MV-4-11 (cell line): ENCODE data around the gene MYO7A.

ENCODE experiments used
- DNase-seq: peaks from one replicate; lab custom pipeline; 2025; lab: John Stamatoyannopoulos, UW

Gene MYO7A

DNA sequence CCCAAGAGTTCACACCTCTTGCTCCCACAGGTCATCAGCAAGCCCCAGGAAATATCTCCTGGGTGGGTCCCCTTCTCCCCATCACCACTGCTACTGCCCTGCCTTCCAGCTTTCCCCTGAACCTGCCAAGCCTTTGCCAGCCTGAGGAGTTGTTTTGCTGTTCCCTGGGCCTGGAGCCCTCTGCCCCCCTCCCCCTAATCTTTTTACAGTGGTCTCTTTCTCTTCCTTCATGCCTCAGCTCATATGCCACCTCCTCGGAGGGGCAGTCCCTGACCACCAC, 18.9 kb downstream of the MYO7A start:
- no peak for DNase-seq

DNA sequence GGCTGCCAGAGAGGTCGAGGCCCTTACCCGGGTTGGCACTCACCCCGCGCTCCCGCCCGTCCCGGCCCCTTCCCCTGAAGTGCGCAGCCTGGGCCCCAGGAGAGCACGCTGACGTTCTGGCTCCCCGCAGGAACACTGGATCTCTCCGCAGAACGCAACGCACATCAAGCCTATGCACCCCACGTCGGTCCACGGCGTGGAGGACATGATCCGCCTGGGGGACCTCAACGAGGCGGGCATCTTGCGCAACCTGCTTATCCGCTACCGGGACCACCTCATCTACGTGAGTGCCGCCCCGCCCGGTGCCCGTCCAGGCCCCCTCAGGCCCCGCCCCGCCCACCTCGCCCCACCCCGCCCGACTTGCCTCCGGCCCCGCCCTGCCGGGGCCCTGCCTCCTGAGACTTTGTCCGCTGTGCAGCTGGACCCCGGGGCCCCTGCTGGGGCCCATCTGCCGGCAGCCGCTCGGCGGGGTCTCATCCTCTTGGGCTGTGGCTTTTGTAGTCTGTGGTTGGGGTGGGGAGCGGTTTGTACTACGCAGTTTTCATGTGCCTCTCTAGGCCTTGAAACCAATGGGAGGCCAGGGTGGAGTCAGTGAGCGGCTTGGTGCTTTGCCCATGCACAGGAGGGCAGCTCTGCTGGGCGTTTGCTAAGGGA, 19.7 kb downstream of the MYO7A start:
- DNase-seq = peak; percentile 79

DNA sequence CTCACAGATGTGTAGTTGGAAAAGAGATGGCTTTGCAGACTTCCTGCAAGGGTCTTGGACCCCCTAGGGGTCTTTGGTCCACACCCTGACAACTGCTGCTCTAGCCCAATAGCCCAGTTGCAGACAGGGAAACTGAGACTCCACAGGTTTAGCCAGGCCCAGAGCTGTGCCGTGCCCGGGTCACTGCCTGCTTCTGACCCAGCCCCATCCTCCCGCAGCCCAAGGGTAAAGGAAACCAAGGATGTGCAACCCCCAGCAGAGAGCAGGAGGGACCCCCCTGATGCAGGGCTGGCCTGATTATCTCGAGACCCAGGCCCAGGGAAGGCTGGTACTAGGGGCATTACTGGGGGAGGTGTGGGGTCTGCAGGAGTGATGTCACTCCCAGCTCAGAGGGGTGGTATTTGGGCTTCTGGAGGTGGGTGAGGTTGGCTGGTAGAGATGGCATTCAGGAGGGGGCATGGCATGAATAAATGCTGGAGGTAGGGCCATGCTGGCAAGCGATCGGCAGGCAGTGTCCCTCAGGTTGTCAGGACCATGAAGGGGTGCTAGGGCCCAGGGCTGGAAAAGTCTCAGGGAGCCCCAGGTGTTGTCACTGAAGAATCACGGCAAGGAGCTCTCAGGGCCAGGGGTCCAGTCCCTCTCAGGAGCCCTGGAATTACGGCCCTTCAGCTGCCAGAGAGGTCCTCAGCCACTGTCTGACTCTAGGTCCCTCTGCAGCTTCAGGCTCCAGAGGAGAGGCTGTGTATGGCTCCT, 21.1 kb downstream of the MYO7A start:
- no peak for DNase-seq

DNA sequence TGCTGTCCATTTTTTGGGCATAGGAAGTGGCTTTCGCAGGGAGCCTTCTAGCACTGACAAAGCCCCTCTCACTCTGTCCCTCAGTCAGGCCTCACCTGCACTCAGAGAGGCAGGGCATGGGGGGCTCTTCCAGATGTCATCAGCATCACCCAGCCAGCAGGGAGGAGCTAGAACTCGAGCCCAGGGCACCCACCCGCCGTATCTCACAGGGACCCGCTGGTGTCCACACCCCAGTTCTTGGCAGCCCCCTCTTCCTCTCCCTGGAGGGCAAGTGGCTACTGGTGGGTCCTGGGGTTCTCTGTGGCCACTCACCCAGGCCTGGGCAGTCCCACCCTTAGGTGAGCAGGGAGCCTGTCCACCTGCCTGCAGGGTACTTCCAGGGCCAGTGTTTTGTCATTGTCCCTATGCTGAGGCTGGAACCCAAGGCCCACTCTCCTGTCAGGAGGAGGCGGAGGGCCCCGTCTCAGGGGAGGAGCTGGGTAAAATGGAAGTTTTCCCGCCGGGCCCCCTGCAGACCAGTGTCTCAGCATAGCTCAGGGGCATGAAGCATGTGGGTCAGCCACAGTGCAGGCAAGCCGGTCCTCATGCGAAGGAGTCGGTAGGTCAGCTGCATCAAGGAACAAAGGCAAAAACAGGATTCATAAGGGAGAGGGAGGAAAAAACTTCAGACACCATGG, 21.8 kb downstream of the MYO7A start:
- no peak for DNase-seq

DNA sequence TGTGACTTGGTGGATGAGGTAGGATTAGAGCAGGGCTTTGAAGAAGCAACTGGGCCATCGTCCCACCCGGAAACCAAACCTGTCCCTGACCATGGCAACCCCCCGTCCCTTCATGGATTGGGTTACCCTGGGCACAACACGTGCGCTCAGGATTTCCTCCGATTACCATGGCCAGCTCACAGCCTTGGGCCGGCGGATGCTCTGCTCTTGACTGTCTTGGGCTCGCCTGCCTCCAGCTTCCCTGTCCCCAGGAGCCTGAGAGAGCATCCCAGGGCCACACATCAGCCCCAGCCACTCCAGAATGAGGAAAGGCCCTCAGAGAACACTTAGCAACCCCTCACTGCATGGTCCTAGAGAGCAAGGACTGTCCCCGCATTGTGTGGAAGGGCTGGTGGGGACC, 22.8 kb downstream of the MYO7A start:
- no peak for DNase-seq

DNA sequence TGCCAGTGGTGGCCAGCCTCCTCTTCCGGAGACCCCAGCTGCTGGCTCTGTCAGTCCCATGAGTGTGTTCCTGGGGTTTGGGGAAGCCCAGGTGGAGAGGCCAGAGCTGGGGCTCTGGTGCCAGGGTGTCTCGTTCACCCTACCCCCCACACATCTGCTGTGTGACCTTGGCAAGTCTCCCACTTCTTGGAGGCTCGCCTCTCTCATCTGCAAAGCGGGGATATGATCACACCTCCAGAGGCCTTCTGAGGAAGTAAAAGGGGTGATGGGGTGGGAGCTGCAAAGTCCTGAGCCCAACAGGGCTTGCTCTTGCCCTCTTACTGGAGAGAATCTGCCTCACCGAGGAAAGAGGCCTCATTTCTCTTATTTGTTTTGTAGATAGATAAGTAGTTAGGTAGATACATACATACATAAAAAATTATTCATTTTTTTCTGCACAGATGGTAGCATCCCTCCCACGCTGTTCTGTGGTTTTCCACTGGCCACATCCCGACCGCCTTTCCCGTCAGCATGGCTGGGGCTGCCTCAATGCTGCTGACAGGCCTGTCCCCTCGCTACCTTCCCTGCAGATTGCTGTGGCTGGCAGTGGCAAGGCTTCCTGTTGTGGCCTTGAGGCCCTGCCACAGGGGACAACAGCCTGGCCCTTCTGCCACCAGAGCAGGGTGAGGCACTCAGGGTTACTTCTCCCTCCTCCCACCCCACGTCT, 23.9 kb downstream of the MYO7A start:
- peak; percentile 91 for DNase-seq

DNA sequence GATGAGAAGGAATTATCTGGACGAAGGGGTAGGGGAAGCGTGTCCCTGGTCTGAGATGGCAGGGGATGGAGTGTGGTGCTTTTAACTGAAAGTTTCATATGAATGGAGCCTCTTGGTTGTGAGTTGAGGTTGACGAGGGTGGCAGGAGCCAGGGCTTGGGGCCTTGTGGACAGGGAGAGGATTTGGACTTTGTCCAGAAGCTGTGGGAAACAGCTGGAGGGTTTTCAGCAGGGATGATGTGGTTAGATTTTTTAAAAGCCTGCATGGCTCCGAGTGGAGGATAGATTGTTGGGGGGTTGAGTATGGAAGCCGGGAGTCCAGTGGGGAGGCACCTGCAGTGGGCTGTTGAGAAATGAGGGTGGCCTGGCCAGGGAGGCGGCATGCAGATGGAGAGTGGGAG, 24.8 kb downstream of the MYO7A start:
- DNase-seq = peak; percentile 15

DNA sequence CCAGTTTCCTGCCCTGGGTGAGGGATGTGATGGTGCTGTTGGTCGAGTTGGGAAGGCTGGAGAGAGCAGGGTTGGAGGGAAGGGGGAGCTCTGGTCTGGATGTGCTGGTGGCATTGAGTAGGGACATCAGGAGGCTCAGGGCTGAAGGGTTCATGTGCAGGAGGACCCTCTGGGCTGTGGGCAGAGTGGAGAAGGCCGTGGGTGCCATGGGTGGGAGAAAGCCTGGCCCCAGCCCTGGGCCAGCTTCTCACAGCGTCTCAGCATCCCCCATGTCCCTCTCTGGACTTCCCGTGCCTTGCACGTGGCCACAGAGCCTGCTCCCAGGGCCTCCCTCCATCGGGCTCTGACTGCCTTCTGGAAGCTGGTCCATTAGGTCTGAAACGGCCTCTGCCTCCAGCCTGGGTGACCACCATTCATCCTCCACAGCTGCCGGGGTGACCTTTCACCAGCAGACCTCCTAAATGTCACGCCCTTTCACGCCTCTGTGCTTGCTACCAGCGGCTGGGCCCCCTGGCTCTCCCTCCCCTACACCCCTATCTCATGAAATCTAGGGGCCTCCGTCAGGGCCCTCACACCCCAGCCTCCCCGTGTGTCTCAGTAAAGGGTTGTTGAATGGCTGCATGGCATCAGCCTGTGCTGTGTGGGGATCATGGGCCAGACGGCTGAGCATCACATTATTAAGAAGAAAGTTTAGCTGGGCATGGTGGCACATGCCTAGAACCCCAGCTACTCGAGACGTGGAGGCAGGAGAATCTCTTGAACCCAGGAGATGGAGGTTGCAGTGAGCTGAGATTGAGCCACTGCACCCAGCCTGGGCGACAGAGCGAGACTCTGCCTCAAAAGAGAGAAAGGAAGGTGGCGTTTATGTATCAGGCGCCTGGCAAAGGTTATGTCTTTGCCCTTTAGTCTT, 25.5 kb downstream of the MYO7A start:
- DNase-seq = no peak

DNA sequence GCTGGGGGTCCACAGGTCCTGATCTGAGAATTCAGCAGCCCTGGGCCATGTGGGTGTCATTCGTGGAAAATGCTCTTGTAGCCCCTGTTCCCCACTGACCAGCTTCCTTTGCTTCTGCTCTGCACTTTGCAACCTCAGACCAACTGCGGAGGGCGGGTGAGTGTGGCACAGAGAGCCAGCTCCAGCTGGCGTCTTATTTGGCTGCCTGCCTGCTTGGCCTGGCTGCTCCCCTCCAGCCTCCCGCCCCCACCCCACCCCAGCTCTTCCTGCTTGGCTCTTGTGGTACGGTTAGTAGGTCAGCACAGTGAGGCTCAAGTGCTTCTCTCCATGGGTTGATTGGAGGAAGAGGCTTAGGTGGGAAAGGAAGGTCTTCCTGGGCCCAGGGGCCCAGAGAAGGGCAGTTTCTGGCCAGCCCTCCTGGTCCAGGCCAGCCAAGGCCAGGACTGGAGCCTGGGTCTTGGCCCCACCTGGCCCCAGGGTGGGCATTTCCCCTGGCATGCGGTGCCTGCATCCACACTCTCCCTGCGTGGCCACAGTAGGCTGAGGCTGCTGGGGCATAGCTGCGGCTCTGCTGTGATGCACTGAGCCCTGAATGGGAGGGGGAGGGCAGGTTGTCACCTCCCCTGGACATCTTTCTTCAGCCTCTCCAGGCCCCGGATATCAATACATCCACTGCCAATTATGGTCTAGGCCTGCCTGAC, 26.5 kb downstream of the MYO7A start:
- DNase-seq = no peak

DNA sequence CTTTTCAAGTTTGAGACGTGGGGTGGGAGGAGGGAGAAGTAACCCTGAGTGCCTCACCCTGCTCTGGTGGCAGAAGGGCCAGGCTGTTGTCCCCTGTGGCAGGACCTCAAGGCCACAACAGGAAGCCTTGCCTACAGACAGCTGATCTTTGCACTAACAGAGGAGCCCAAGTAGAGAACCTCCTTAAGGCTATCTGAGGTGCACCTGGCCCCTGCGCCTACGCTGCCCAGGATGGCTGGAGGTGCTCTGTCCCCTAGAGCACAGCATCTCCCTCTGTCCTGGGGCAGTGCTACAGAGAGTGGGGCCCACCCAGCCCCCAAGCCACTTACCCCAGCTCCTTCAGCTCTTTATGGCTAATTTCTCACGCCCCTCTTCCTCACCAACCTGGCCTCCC, 27.0 kb downstream of the MYO7A start:
- DNase-seq = peak; percentile 10

DNA sequence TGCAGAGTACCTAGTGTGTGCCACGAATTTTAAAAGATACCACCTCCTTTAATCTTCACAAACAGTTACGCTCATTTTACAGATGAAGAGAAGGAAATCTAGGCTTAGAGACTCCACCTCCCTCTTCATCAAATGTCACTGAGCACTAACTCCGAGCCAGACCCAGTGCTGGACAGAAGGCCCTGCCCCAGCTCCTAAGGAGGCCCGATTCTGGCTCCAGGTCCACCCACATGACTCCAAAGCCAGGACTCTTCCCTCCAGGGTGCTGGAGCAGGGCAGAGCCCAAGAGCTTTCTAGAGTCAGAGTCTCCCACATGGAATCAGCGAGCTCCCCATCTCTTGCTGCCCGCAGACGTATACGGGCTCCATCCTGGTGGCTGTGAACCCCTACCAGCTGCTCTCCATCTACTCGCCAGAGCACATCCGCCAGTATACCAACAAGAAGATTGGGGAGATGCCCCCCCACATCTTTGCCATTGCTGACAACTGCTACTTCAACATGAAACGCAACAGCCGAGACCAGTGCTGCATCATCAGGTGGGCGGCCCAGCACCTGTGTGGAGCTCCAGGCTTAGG, 27.6 kb downstream of the MYO7A start:
- no peak for DNase-seq

DNA sequence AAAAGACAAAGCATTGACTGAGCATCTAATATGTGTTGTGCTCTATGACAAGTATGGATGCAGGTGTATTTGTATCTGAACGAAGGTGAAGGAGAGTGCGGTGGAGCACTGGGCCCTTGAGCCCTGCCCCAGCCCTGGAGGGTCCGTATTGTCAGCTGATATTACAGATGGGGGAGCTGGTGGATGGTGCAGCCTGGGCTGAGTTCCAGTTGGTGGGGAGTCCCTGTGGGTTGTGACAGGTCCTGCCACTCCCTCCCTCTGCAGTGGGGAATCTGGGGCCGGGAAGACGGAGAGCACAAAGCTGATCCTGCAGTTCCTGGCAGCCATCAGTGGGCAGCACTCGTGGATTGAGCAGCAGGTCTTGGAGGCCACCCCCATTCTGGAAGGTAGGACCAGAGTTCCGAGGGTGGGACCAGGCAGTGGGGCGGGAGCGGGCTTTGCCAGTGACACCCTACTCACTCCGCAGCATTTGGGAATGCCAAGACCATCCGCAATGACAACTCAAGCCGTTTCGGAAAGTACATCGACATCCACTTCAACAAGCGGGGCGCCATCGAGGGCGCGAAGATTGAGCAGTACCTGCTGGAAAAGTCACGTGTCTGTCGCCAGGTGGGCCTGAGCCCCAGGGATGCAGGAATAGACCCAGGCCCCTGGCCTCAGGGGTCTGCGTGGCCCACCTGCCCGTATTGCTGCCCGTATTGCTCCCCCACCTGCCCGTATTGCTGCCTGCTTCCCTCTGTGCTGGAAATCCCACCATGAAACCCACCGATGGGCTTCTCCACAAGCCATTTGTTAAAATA, 28.6 kb downstream of the MYO7A start:
- DNase-seq = no peak

DNA sequence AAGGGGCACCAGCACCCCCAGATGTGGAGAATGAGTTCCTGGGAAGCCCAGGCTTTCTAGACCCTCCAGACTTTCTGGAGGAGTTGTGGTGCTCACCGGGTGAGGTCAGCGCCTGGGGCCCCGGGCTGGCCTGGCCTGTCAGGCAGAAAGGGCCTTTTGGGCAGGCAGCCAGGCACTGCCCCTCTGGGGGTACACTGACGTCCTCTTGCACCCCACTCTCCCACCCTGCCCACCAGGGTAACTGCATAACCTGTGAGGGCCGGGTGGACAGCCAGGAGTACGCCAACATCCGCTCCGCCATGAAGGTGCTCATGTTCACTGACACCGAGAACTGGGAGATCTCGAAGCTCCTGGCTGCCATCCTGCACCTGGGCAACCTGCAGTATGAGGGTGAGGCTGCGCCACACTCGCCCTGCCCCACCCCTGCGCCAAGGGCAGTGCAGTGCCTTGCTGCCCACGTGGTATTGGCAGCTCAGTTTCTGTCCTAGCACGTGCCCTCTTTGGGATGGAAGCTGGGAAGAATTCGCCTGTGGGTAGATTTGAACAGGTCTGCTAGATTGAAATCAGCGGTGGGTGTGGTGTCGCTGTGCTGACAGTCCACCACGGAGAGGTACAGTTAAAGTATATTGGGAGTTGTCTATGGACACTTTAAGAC, 30.1 kb downstream of the MYO7A start:
- no peak for DNase-seq

DNA sequence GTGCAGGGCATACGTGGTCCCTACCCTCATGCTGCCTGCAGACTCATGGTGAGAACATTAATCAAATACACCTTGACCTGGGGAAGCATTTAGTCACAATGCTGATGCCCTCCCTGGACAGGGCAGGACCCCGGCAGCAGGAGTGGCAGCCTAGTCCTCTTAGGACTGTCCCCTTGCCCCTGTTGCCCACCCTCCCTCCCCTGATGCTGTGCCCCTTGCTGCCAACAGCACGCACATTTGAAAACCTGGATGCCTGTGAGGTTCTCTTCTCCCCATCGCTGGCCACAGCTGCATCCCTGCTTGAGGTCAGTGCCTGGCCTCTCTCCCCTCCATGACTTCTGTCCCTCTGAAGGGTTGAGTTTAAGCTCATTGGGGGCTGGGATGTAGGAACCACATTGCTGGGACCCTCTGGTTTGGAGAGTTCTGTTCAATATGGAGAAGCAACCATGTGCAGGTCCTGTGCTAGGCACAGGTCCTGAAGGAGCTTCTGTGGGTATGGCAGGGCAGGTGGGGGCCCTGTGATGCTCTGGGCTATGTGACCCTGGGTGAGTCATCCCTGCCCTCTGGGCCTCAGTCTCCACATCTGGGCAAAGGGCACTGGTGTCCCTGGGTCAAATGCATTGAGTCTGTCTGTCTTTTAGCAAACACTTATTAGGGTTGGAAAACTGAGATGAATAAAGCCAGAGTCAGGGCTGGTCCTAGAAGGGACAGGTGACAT, 31.3 kb downstream of the MYO7A start:
- DNase-seq = no peak

DNA sequence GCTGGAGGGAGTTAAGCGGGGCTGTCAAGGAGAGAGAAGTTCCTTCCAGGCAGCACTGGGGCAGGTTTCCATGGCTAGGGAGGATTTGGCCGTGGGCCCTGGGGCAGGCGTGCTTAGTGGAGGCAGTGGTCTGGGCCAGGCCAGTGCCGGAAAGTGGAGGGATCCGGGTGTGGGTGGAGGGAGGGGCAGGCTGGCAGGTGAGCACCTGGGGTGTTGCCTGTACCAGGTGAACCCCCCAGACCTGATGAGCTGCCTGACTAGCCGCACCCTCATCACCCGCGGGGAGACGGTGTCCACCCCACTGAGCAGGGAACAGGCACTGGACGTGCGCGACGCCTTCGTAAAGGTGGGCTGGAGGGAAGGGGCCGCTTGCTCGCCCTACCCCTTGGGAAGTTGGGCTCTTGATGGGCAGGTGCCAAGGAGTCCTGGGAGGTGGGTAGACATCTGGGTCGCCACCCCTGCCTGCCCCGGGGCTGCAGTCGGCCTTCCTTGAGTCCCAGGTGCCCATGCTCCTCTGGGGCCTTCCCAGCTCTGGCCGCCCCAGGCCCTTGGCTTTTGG, 32.0 kb downstream of the MYO7A start:
- DNase-seq = no peak

DNA sequence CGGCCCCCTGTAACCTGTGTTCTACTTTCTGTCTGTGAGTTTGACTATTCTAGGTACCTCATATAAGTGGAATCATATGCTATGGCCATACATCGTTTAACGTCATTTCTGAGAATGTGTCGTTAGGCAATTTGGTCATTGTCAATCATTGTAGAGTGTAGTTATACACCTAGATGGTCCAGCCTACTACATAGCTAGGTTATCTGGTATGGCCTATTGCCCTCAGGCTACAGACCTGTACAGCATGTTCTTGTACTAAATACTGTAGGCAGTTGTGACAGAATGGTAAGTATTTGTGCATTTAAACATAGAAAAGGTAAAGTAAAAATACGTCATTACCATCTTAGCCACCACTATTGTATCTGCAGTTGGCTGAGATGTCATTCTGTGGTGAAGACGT, 35.2 kb downstream of the MYO7A start:
- no peak for DNase-seq

DNA sequence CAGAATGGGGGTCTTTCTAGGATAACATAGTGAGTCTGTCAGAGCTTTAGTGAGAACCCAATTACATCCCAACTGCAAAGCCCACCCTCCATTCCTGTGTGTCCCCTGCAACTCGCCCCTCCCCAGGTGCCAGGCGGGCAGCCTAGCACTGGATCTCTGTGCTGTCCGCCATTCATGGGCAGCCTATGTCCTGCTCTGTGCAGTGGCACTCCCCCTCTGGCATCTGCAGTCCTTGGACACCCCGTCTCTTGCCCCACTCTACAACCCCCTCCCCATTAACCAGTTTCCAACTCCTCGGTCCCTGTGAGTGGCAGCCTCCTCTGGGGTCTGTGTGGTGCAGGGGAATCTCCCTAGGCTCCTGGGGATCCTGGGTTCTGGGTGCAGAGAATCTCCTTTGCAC, 37.0 kb downstream of the MYO7A start:
- no peak for DNase-seq

DNA sequence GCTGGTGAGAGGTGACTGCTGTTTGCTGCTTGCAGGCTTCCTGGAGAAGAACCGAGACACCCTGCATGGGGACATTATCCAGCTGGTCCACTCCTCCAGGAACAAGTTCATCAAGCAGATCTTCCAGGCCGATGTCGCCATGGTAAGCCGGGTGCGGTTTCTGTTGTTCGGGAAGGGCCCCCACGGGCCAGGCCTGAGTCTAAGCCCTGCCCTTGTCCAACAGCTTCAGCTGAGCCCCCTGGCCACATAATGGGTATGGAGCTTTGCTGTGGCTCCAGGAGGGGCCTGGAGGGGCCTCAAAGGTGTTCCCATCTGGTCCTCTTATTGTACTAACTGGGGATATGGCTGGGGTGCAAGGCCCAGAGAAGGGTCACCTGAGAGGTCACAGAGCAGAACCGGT, 38.0 kb downstream of the MYO7A start:
- DNase-seq = no peak
